DLD1 (cell line): ENCODE results near the gene MINDY2.
"Not testable (repeated sequence)": the region's sequence is repeated elsewhere in the genome, so short reads cannot be mapped to it uniquely, and the experiment has no call there.

ENCODE experiments used
- in situ Hi-C: cut with HindIII; loops from 2 replicates; pipeline ENCODE4 v1.10.0; 2017; ENCODE audit warnings: low sequenced_read_pairs

MINDY2 gene

GRCh38 chr15:58752716-58753115, 18.4 kb upstream of the MINDY2 start:
- in situ Hi-C loops, result no loop called here

DNA sequence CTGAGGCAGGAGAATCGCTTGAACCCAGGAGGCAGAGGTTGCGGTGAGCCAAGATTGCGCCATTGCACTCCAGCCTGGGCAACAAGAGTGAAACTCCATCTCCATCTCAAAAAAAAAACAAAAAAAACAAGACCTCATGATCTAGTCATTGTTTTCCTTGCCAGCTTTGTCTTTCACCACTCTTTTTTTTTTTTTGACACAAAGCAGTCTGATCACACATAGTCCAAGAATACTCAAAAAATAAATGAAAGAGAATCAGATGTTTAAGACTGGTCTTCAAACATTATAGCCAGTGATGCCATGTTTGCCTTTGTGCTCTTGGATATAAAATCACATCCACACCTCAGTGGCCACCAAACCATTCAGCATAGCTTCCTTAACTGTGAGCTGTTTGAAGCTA, 15.8 kb upstream of the MINDY2 start:
- in situ Hi-C loops, result no loop called here

- in situ Hi-C loops, result no loop called here
Observed at GRCh38 chr15:58755956-58756355, 15.1 kb upstream of the MINDY2 start.

DNA sequence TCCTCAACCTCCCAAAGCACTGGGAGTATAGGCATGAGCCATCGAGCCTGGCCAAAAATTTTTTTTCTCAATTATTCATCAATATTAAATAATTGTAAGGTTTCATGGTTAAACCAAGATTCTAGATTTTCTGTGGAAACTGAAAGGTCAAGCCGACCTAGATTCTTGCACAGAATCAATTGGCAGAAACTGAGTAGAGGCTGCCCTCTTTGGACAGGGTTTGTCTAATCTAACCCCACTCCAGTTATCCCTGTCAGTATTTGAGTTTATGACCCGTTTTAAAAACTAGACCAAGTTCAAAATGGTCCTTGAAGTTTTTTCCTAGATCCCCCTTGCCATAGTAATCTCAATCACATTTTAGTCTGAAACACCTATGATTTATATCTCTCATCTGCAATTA, 13.0 kb upstream of the MINDY2 start:
- in situ Hi-C loops, result no loop called here

- in situ Hi-C loops, result no loop called here
Observed at GRCh38 chr15:58760385-58761009, 10.6 kb upstream of the MINDY2 start.

- in situ Hi-C loops, result no loop called here
Observed at GRCh38 chr15:58761010-58761388, 10.1 kb upstream of the MINDY2 start.

GRCh38 chr15:58762285-58762684, 8.8 kb upstream of the MINDY2 start:
- in situ Hi-C loops, result no loop called here

DNA sequence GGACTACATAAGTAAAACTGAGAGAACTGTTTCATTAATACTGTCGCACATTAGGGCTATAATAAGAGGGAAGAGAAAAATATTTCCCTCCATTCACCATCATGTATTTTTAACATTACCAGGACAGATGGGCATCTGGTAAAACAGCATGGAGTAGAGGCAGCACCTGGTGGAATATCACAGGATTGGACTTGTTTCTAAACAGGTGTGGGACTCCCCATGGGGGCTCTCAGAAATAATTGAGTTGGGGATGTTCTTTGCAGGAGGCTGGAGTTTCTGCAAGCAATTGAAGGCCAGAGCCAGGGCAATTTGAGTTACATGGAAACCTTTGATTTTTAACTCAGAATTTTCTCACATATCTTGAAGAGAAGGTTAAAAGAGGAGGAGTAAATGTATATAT, 8.4 kb upstream of the MINDY2 start:
- in situ Hi-C loops, result no loop called here

- in situ Hi-C loops, result no loop called here
Observed at GRCh38 chr15:58764468-58764867, 6.6 kb upstream of the MINDY2 start.

DNA sequence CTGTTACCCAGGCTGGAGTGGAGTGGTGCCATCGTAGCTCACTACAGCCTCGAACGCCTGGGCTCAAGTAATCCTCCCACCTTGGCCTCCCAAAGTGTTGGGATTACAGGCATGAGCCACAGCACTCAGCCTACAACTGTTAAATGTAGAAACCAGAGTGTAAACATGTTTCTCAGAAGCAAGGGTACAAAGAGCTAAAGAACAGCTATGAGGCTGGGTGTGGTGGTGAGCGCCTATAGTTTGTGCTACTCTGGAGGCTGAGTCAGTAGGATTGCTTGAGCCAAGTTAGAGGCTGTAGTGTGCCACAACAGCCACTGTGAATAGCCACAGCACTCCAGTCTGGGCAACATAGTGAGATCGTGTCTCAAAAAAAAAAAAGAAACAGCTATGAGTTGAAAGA, 4.8 kb upstream of the MINDY2 start:
- in situ Hi-C loops, result no loop called here

DNA sequence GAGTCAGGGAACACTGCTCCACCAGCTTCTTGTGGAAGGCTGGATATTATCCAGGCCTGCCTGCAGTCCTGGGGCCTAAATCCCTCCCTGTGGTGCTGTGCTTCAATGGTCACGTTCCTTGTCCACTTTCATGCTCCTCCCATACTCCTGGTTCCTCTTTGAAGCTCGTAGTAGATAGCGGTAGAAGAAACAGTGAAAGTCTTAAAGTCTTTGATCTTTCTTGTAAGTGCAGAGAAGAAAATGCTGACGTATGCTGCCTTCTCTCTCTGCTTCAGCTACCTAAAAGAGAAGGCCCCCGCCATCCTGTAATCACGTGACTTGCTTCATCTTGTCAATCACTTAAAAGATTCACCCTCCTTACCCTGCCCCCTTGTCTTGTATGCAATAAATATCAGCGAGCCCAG, 2.5 kb upstream of the MINDY2 start:
- in situ Hi-C loops, result not testable (repeated sequence)

DNA sequence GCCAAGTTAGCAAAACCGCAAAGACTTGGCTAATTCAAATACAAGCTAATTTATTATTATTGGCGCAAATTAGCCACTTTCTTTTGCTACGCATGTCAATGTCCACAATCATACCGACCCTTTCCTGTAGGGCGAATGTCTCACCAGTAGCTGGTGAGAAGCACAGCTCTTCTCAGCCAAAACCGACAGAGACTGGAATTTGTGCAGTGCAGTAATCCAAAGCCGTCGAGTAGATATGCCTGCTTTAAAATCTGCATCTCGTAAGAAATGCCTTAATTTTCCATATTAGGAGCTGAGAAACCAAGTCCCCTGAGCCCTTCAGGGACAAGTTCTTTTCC, 614 bp upstream of the MINDY2 start:
- in situ Hi-C loops, result no loop called here

DNA sequence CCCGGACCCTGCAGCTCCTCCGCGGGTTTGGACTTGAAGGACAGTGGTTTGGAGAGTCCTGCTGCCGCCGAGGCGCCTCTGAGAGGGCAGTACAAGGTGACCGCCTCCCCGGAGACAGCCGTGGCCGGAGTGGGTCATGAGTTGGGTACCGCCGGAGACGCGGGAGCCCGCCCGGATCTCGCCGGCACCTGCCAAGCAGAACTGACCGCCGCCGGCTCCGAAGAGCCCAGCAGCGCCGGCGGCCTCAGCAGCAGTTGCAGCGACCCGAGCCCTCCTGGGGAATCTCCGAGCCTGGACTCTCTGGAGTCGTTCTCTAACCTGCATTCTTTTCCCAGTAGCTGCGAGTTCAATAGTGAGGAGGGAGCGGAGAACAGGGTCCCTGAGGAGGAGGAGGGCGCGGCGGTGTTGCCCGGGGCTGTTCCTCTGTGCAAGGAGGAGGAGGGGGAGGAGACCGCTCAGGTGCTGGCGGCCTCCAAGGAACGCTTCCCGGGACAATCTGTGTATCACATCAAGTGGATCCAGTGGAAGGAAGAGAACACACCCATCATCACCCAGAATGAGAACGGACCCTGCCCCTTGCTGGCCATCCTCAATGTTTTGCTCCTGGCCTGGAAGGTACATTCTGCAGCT, 634 bp downstream of the MINDY2 start:
- in situ Hi-C loops, result no loop called here

DNA sequence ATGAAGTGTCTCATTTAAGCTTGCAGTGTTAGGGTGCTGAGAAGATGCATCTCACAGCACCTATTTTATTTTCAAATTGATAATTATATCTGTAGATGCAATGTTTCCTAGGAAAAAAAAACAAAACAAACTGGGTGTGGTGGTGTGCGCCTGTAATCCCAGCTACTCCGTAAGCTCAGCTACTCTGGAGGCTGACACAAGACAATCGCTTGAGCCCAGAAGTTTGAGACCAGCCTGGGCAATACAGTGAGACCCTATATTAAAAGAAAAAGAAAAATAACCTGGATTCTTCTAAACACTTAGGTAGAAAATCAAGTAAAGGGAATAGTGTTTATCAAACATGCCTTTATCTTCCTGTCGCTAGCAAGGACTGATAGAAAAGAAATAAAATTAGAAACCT, 1.9 kb downstream of the MINDY2 start:
- in situ Hi-C loops, result no loop called here

DNA sequence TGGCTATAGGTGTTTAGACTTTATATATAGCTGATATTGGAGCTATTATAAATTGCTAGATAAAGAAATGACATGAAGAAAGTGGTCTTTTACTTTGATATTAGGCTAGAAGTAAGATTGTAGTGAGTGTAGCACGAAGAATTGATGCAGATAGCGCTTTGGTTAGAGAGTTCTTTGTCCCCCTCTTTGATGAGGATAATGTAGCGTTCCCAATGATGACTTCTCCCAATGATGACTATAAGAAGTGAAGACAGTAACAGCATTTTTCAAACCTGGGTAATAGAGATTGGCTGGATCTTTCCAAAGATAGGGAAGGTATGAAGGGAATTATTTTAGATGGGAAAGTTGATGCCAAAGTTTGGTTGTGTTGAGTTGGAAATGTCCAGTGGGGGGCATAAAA, 4.3 kb downstream of the MINDY2 start:
- in situ Hi-C loops, result no loop called here

GRCh38 chr15:58777107-58777506, 6.0 kb downstream of the MINDY2 start:
- in situ Hi-C loops, result no loop called here

DNA sequence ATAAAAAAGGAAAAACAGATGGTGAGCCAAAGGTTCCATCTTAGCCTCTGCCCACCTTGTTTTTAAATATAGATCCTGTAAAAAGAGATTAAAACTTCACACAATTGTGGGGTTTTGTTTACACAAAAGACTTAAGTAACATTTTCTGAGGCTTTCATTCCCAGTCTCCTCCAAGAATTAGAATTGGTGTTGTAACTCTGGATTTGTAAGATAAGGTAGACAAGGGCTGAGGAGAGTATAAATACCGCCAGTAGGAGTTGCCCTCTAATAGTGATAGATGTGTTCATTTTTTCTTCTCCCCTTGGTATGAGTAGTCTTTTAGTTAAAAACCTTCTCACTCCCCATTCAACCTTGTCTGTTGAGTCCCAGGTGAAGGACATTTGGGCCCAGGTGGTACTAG, 8.5 kb downstream of the MINDY2 start:
- in situ Hi-C loops, result no loop called here

- in situ Hi-C loops, result no loop called here
Observed at GRCh38 chr15:58785355-58785754, 14.3 kb downstream of the MINDY2 start.

GRCh38 chr15:58788056-58788710, 17.1 kb downstream of the MINDY2 start:
- in situ Hi-C loops, result no loop called here

- in situ Hi-C loops, result no loop called here
Observed at GRCh38 chr15:58793862-58794261, 22.8 kb downstream of the MINDY2 start.

DNA sequence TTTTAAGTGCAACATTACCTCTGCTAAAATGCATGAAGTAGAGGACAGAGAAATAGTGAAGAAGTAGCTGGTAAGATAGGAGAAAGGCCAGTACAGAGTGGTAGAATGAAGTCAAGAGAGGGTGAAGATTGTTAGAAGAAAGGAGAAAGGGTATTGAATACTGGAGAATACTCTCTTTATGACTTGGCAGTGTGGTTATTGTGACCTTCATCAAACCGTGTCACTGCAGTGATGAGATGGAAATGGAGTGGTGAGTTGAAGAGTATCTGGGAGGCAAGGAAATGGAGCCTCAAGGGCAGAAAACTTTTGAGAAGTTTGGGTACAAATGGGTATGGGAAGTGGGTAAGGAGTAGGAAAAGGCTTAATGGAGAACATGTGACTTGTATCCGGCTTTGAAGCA, 24.7 kb downstream of the MINDY2 start:
- in situ Hi-C loops, result no loop called here

DNA sequence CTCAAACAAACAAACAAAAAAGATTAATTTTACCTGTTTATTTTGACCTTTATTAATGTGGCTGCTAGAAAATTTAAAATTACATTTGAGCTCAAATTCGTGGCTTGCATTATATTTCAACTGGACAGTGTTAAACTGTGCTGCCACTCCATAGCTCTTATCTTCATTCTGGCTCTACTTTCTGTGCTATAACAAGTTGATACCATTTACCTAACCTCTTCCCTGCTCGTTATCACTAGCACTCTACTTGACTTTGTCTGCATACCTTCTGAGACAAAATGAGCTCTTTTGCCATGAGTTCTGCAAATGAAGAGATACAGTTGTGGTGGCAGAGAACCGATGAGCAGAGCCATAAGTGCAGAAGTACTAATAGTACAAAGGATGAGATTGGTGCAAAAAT, 26.4 kb downstream of the MINDY2 start:
- in situ Hi-C loops, result no loop called here

- in situ Hi-C loops, result no loop called here
Observed at GRCh38 chr15:58805095-58805494, 34.0 kb downstream of the MINDY2 start.
